Measurements from ENCODE around the gene UGT1A9. TPM values are rescaled to one million over a fixed set of nuclear protein-coding genes. Genes with fewer than 3 reads are reported as not detected.

The UGT1A9 gene
- total RNA-seq, 4 donors from 2014 or later: not detected

DNA sequence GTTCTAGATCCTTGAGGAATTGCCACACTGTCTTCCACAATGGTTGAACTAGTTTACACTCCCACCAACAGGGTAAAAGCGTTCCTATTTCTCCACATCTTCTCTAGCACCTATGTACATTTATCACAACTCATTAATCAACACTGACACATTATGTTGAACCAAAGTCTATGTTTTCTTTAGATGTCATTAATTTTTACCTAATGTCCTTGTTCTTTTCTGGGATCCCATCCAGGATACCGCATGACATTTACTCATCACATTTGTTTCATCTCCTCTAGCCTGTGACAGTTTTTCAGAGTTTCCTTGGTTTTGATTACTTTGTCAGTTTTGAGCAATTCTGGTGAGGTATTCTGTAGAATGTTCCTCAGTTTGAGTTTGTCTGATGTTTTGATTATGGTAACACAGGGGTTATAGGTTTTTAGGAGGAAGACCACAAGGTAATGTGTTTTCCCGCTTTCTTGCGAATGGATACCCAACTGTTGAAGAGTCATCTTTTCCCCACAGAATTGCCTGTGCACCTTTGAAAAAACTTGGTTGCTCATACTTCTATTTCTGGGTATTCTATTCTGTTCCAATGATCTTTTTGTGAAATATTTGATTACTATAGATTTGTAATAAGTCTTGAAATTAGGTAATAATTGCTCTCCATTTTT lies 3.0 kb upstream of the UGT1A9 start:
- no peak for DNase-seq (ENCODE audit: low spot score)
- ATAC-seq (ENCODE audit: low FRiP score): no peak
- TF ChIP-seq, protein P1, sequence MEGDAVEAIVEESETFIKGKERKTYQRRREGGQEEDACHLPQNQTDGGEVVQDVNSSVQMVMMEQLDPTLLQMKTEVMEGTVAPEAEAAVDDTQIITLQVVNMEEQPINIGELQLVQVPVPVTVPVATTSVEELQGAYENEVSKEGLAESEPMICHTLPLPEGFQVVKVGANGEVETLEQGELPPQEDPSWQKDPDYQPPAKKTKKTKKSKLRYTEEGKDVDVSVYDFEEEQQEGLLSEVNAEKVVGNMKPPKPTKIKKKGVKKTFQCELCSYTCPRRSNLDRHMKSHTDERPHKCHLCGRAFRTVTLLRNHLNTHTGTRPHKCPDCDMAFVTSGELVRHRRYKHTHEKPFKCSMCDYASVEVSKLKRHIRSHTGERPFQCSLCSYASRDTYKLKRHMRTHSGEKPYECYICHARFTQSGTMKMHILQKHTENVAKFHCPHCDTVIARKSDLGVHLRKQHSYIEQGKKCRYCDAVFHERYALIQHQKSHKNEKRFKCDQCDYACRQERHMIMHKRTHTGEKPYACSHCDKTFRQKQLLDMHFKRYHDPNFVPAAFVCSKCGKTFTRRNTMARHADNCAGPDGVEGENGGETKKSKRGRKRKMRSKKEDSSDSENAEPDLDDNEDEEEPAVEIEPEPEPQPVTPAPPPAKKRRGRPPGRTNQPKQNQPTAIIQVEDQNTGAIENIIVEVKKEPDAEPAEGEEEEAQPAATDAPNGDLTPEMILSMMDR (IDR thresholded peaks at IDR 0.05): no peak

DNA sequence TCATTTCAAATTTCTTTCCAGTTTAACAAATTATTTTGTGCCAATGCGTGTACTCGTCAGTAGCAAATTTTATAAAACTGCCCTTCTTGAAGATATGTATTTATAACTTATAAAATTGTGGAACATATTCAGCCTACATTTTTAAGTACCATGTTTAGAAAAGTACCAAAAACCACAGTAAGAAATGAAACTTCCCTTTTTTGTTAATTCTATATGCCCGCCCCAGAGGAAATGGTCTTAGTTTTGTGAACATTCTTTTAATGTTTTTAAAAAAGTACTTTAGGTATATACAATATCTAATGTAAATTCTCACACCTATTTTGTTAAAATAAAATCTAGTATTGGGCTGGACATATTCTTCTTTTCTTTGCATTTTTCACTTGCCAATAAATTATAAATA lies 1.2 kb downstream of the UGT1A9 start:
- TF ChIP-seq, protein P1 (IDR thresholded peaks at IDR 0.05): no peak
- DNase-seq (ENCODE audit: low spot score) (no peak), ATAC-seq (ENCODE audit: low FRiP score) (no peak)

DNA sequence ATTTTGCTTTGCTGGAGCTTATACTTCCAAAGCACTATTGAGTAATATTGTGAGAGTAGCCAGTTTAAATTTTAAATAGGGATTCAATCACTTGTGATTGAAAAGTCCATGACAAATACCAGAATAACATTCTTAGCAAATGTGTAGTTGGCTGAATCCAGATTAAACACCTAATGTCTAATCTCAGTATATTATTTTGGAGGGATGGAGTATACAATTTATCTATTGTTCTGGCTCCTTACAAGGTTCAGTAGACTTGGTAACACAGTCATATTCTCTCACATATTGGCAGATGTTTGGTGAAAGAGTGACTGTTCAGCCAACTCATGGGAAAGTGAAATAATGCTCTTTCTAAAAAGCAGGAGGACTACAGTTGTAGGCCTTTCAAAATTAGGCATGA lies 2.2 kb downstream of the UGT1A9 start:
- ATAC-seq (ENCODE audit: low FRiP score): no peak
- TF ChIP-seq, protein P1 (IDR thresholded peaks at IDR 0.05): no peak
- DNase-seq (ENCODE audit: low spot score): no peak

DNA sequence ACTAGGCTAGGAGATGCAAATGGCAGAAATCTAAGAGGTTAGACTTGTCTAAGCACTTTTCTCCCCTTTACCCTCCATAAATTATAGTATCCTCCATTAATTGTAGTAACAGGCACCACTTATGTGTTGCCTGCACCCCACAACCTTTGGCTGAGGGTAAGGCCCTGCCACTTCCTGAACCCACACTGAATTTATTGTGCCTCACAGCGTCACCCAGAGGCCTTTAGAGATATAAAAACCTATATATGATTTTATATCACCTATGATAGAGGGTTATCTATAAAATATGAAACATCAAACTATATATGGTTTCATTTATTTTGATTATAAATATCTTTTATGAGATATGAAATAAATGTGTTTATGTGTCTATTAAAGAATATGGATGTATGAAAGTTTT lies 2.6 kb downstream of the UGT1A9 start:
- TF ChIP-seq, protein P1 (IDR thresholded peaks at IDR 0.05): no peak
- DNase-seq (ENCODE audit: low spot score) (no peak), ATAC-seq (ENCODE audit: low FRiP score) (no peak)

DNA sequence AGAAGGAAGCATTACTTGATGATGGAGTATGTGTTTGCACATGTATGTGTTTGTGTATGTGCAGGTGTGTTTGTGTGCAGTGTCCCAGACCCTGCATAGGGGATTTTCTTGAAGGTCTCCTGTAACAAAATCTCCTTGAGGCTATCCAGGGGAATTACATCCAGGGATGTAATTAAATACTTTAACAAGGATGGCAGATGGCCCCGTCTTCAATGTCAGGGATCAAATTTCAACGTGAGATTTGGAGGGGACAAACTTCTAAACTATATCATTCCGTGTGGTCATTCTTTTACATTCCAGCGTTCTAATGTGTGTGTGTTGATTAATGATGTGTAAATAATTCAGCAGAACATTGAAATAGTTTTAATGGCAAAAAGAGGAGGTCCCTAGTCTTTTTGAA lies 3.3 kb downstream of the UGT1A9 start:
- no peak for ATAC-seq (ENCODE audit: low FRiP score)
- no peak for DNase-seq (ENCODE audit: low spot score)
- TF ChIP-seq, protein P1 (IDR thresholded peaks at IDR 0.05): no peak

DNA sequence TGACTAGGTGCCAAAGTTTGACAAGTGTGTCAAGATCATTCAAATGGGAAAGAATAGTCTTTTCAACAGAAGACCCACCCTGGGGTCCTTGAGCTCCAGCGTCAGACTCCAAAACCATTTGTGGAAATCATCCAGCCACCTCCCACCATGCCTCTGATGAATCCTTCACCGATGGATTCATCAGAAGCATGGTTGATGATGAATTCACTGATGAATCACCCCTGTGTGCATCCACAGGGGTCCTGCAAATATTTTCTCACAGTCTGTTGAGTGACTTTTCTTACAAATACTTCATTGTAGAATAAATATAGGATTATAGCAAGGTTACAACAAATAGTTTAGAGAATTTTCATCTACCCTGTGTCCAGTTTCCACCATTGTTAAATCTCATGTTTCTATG lies 4.3 kb downstream of the UGT1A9 start:
- DNase-seq (ENCODE audit: low spot score) (no peak), ATAC-seq (ENCODE audit: low FRiP score) (no peak)
- TF ChIP-seq, protein P1 (IDR thresholded peaks at IDR 0.05): no peak

DNA sequence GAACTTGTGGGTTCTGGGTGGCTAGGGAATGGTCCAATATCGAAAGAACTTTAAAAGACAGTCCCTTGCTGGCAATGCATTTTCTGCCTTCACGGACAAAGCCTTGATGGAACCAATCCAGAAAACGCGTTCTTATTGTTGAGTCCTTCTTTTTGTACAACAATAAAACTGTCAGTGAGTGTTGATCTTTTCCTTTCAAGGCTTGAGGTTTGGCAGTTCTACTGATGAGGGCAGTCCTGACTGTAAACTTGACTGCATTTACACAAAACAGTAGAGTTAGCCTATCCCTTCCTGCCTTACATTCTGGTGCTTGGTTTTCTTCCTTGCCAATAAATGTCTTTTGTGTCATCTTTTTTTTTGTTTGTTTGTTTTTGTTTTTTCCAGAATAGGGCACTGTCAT lies 7.5 kb downstream of the UGT1A9 start:
- TF ChIP-seq, protein P1 (IDR thresholded peaks at IDR 0.05): no peak
- ATAC-seq (ENCODE audit: low FRiP score): no peak
- DNase-seq (ENCODE audit: low spot score): no peak

Measured in omental fat pad (tissue), 4 donors.